ENCODE measurements around the gene JPH3. TPM values are rescaled to one million over a fixed set of nuclear protein-coding genes. Genes with fewer than 3 reads are reported as not detected.
"Not testable (repeated sequence)": the region's sequence is repeated elsewhere in the genome, so short reads cannot be mapped to it uniquely, and the experiment has no call there.

The JPH3 gene
- total RNA-seq, 2 experiments from 2014 or later, result 0.07 to 0.09 TPM

- H3K27me3 Mint-ChIP-seq, result peaks cover 6% of the 10 kb centered on the region
- H3K4me3 Mint-ChIP-seq, result no peak overlapping the region
- intact Hi-C loops (cut with micrococcal nuclease), result no loop called here
- ChIA-PET POLR2A (no interaction called here), CTCF (interaction anchor here (0.7 to 3.0 kb wide), 3 partner anchors 10 to 156 kb away, joined by 3 to 25 read pairs (median 4); no protein-coding TSS in a partner anchor)
- ATAC-seq (no peak), DNase-seq (no peak)
- no peak overlapping the region for H3K27ac Mint-ChIP-seq
- no peaks in the 10 kb centered on the region for H3K9me3 Mint-ChIP-seq
- H3K4me1 Mint-ChIP-seq (ENCODE audit: low read depth), result no peaks in the 10 kb centered on the region
- H3K36me3 Mint-ChIP-seq (ENCODE audit: low read depth), result no peaks in the 10 kb centered on the region
- TF ChIP-seq, protein P1, sequence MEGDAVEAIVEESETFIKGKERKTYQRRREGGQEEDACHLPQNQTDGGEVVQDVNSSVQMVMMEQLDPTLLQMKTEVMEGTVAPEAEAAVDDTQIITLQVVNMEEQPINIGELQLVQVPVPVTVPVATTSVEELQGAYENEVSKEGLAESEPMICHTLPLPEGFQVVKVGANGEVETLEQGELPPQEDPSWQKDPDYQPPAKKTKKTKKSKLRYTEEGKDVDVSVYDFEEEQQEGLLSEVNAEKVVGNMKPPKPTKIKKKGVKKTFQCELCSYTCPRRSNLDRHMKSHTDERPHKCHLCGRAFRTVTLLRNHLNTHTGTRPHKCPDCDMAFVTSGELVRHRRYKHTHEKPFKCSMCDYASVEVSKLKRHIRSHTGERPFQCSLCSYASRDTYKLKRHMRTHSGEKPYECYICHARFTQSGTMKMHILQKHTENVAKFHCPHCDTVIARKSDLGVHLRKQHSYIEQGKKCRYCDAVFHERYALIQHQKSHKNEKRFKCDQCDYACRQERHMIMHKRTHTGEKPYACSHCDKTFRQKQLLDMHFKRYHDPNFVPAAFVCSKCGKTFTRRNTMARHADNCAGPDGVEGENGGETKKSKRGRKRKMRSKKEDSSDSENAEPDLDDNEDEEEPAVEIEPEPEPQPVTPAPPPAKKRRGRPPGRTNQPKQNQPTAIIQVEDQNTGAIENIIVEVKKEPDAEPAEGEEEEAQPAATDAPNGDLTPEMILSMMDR (IDR thresholded peaks at IDR 0.05), result no peak
Observed at GRCh38 chr16:87572959-87573358, 29.3 kb upstream of the JPH3 start.

- Mint-ChIP-seq H3K27ac (no peak overlapping the region), H3K36me3 (ENCODE audit: low read depth) (no peaks in the 10 kb centered on the region), H3K9me3 (no peaks in the 10 kb centered on the region), H3K4me3 (no peak overlapping the region), H3K4me1 (ENCODE audit: low read depth) (no peaks in the 10 kb centered on the region), H3K27me3 (peaks cover 13% of the 10 kb centered on the region)
- POLR2A ChIA-PET, result no interaction called here
- intact Hi-C loops (cut with micrococcal nuclease), result no loop called here
- TF ChIP-seq, protein P1 (IDR thresholded peaks at IDR 0.05), result no peak
- DNase-seq (no peak), ATAC-seq (no peak)
- CTCF ChIA-PET, result interaction anchor here (1.9 kb wide), 1 partner anchor 61 kb away, joined by 8 read pairs; no protein-coding TSS in a partner anchor
Observed at GRCh38 chr16:87575027-87575804, 27.1 kb upstream of the JPH3 start.

DNA sequence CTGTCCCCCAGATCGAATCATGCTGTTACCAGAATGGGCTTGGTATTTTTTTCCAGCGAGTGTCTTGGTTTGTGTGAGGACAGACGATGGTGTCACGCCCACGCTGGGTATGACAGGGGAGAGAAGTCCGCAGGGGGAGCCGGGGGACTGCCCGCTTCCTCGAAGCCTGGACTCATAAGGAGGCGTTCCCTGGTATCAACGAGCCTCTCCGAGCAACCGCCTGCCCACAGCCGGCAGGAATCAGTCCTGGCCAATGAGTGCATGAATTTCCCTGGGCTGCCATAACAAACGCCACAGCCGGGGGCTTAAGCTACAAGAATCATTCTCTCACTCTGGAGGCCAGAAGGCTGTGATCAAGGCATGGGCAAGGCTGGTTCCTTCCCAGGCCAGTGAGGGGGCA is 26.1 kb upstream of the JPH3 start:
- Mint-ChIP-seq H3K36me3 (ENCODE audit: low read depth) (no peaks in the 10 kb centered on the region), H3K27me3 (peaks cover 15% of the 10 kb centered on the region), H3K27ac (no peak overlapping the region), H3K4me1 (ENCODE audit: low read depth) (peaks cover 2% of the 10 kb centered on the region), H3K4me3 (no peak overlapping the region), H3K9me3 (no peaks in the 10 kb centered on the region)
- ChIA-PET POLR2A (no interaction called here), CTCF (interaction anchor here (1.9 kb wide), 1 partner anchor 60 kb away, joined by 8 read pairs; no protein-coding TSS in a partner anchor)
- intact Hi-C loops (cut with micrococcal nuclease), result no loop called here
- TF ChIP-seq, protein P1 (IDR thresholded peaks at IDR 0.05), result no peak
- ATAC-seq (no peak), DNase-seq (no peak)

- intact Hi-C loops (cut with micrococcal nuclease); H3K27ac Mint-ChIP-seq; H3K4me3 Mint-ChIP-seq; POLR2A ChIA-PET; ATAC-seq; H3K4me1 Mint-ChIP-seq (ENCODE audit: low read depth); H3K36me3 Mint-ChIP-seq (ENCODE audit: low read depth); DNase-seq; H3K9me3 Mint-ChIP-seq: not testable (repeated sequence)
- peaks cover 18% of the 10 kb centered on the region for H3K27me3 Mint-ChIP-seq
- CTCF ChIA-PET, result interaction anchor here (2.4 kb wide), 1 partner anchor 58 kb away, joined by 10 read pairs; no protein-coding TSS in a partner anchor
Observed at GRCh38 chr16:87578142-87578930, 24.0 kb upstream of the JPH3 start.

- no peak overlapping the region for H3K4me3 Mint-ChIP-seq
- H3K4me1 Mint-ChIP-seq (ENCODE audit: low read depth), result peaks cover 2% of the 10 kb centered on the region
- intact Hi-C loops (cut with micrococcal nuclease), result loop anchor here (10.0 kb wide), 1 partner anchor 55 kb away; no protein-coding TSS in a partner anchor
- ATAC-seq, result no peak
- H3K9me3 Mint-ChIP-seq, result no peaks in the 10 kb centered on the region
- ChIA-PET POLR2A (no interaction called here), CTCF (interaction anchor here (2.4 kb wide), 1 partner anchor 56 kb away, joined by 10 read pairs; no protein-coding TSS in a partner anchor)
- H3K36me3 Mint-ChIP-seq (ENCODE audit: low read depth), result no peaks in the 10 kb centered on the region
- no peak overlapping the region for H3K27ac Mint-ChIP-seq
- no peak for DNase-seq
- TF ChIP-seq, protein P1 (IDR thresholded peaks at IDR 0.05), result no peak
- peaks cover 24% of the 10 kb centered on the region for H3K27me3 Mint-ChIP-seq
Observed at GRCh38 chr16:87579691-87580090, 22.6 kb upstream of the JPH3 start.

All from activated CD8-positive, alpha-beta T cell treated with anti-CD3 and anti-CD28 coated beads for 36 hours (primary cell).